A673 (cell line): ENCODE measurements around the gene BABAM2. TPM values are rescaled to one million over a fixed set of nuclear protein-coding genes. Genes with fewer than 3 reads are reported as not detected.

Source experiments
- BruUV-seq: library from RNA; stranded (reverse); fragments of 400-500 nt; replicated peaks from 2 replicates; lab custom pipeline; 2021; lab: Mats Ljungman, UMichigan
- CTCF ChIA-PET: fragments of 300-600 bp; sonication (Branson Sonifier 250); formaldehyde crosslinking; loops from one replicate; lab custom pipeline; 2022; ENCODE audit warnings: antibody characterized with exemption; lab: Charles Lee
- POLR2A ChIA-PET: fragments of 300-600 bp; sonication (Branson Sonifier 250); formaldehyde crosslinking; loops from one replicate; lab custom pipeline; 2022; ENCODE audit warnings: antibody characterized with exemption; ENCODE audit not compliant: low non-redundant PET; lab: Charles Lee
- DNase-seq: peaks from one replicate; pipeline ENCODE4 v3.0.0-alpha.2; 2015; ENCODE audit warnings: low spot score
- H3K27ac ChIP-seq: fragments of 200-600 bp; sonication (generic); 2 replicates; pipeline ENCODE4 v1.5.1; 2016; ENCODE audit warnings: mixed run types, low read depth, mild to moderate bottlenecking, mixed read lengths, antibody characterized with exemption, low read length; ENCODE audit not compliant: poor library complexity, severe bottlenecking
- H3K27me3 ChIP-seq: fragments of 200-600 bp; sonication (generic); replicated peaks from 2 replicates; pipeline ENCODE4 v1.6.1; 2017; ENCODE audit warnings: mixed run types, low read depth, mild to moderate bottlenecking, mixed read lengths, antibody characterized with exemption, low read length; ENCODE audit not compliant: insufficient read depth, poor library complexity
- H3K36me3 ChIP-seq: fragments of 200-600 bp; sonication (generic); 2 replicates; pipeline ENCODE4 v1.6.1; 2016; ENCODE audit warnings: mixed run types, mild to moderate bottlenecking, mixed read lengths, antibody characterized with exemption, low read length; ENCODE audit not compliant: insufficient read depth, poor library complexity, severe bottlenecking
- H3K4me1 ChIP-seq: fragments of 200-600 bp; sonication (generic); 2 replicates; pipeline ENCODE4 v1.6.1; 2017; ENCODE audit warnings: mixed run types, mild to moderate bottlenecking, mixed read lengths, antibody characterized with exemption, low read length; ENCODE audit not compliant: insufficient read depth, poor library complexity, severe bottlenecking
- H3K4me3 ChIP-seq: fragments of 200-600 bp; sonication (generic); 2 replicates; pipeline ENCODE4 v1.5.1; 2016; ENCODE audit warnings: low read depth, mixed run types, mild to moderate bottlenecking, mixed read lengths, low read length; ENCODE audit not compliant: poor library complexity, severe bottlenecking
- H3K9me3 ChIP-seq: fragments of 200-600 bp; sonication (generic); 2 replicates; pipeline ENCODE4 v1.6.1; 2016; ENCODE audit warnings: mixed run types, low read depth, mild to moderate bottlenecking, mixed read lengths, antibody characterized with exemption, low read length; ENCODE audit not compliant: poor library complexity, severe bottlenecking
- CTCF ChIP-seq: fragments of 300-800, 200-600 bp; sonication (generic); conservative IDR thresholded peaks from 2 replicates; pipeline ENCODE4 v1.5.1; 2017; ENCODE audit warnings: low read depth, mild to moderate bottlenecking, antibody characterized with exemption, low read length, moderate library complexity, mixed read lengths
- EZH2 ChIP-seq: fragments of 200-600 bp; sonication (generic); IDR thresholded peaks from 2 replicates; pipeline ENCODE4 v1.6.1; 2017; ENCODE audit warnings: borderline replicate concordance, low read depth, mild to moderate bottlenecking, mixed read lengths, antibody characterized with exemption, low read length; ENCODE audit not compliant: poor library complexity, severe bottlenecking
- intact Hi-C: fragments of 100-400 bp; cut with micrococcal nuclease; formaldehyde crosslinking; loops from one replicate; pipeline ENCODE4 v1.10.0; 2022; ENCODE audit not compliant: unreplicated experiment
- total RNA-seq: library from RNA; stranded (reverse); gene quantifications from 2 replicates; pipeline ENCODE4 v1.2.3, GENCODE V29; 2021

Gene BABAM2
- total RNA-seq, 1 experiment from 2014 or later: 21.8 TPM

GRCh38 chr2:27915191-27915590 is 24.7 kb downstream of the BABAM2 start:
- Histone ChIP-seq H3K9me3 (no peaks in the 10 kb centered on the region), H3K36me3 (no peaks in the 10 kb centered on the region), H3K27ac (no peak overlapping the region), H3K4me1 (peaks cover 7% of the 10 kb centered on the region), H3K4me3 (no peak overlapping the region), H3K27me3 (no peaks in the 10 kb centered on the region)
- ChIA-PET POLR2A (no interaction called here), CTCF (no interaction called here)
- DNase-seq: no peak
- TF ChIP-seq CTCF (no peak), EZH2 (no peak)
- intact Hi-C loops: no loop called here
- no TSS peak for BruUV-seq

GRCh38 chr2:27915874-27916273 is 25.3 kb downstream of the BABAM2 start:
- intact Hi-C loops: no loop called here
- Histone ChIP-seq H3K27me3 (no peaks in the 10 kb centered on the region), H3K27ac (no peak overlapping the region), H3K9me3 (no peaks in the 10 kb centered on the region), H3K4me3 (no peak overlapping the region), H3K36me3 (no peaks in the 10 kb centered on the region), H3K4me1 (peaks cover 14% of the 10 kb centered on the region)
- POLR2A ChIA-PET: no interaction called here
- CTCF ChIA-PET: no interaction called here
- no TSS peak for BruUV-seq
- TF ChIP-seq EZH2 (no peak), CTCF (no peak)
- DNase-seq: no peak

GRCh38 chr2:27916293-27916995 is 25.9 kb downstream of the BABAM2 start:
- DNase-seq: no peak
- Histone ChIP-seq H3K27ac (no peak overlapping the region), H3K9me3 (no peaks in the 10 kb centered on the region), H3K4me1 (peaks cover 18% of the 10 kb centered on the region), H3K27me3 (no peaks in the 10 kb centered on the region), H3K36me3 (no peaks in the 10 kb centered on the region), H3K4me3 (no peak overlapping the region)
- no TSS peak for BruUV-seq
- ChIA-PET CTCF (no interaction called here), POLR2A (no interaction called here)
- TF ChIP-seq CTCF (no peak), EZH2 (no peak)
- intact Hi-C loops: no loop called here
